Stimulated activated CD4-positive, alpha-beta T cell treated with anti-CD3 and anti-CD28 coated beads, Interleukin-15, amount 100 ng/mL, for 48 hours (primary cell): ENCODE data around the gene PRRC2B.
A peak's percentile ranks its signal among the peaks of the same experiment; 100 is the strongest.

Experiments
- DNase-seq, 2 donors: peaks; one replicate each; pipeline ENCODE4 v3.0.0-alpha.2; 2020; ENCODE audit warnings: low read depth in 2 of 2

Gene PRRC2B

DNA sequence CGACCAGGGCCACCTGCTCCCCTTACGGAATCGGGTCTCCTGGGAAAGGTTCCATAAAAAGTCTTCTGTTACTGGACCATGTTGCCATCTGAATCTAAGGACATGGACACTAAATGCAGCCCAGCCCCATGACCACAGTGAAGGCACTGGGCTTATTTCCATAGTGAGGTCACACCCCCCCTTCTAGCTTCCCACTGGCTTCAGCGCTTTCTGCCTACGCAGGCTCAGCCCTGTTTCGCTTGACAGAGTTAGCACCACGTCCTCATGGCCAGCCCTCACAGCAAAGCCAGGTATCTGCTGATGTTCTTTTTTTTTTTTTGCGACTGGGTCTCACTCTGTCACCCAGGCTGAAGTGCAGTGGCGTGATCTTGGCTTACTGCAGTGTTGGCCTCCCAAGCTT is 123.0 kb downstream of the PRRC2B start:
- no peak for DNase-seq

- DNase-seq: no peak
Observed at GRCh38 chr9:131517761-131518190, 123.9 kb downstream of the PRRC2B start.

DNA sequence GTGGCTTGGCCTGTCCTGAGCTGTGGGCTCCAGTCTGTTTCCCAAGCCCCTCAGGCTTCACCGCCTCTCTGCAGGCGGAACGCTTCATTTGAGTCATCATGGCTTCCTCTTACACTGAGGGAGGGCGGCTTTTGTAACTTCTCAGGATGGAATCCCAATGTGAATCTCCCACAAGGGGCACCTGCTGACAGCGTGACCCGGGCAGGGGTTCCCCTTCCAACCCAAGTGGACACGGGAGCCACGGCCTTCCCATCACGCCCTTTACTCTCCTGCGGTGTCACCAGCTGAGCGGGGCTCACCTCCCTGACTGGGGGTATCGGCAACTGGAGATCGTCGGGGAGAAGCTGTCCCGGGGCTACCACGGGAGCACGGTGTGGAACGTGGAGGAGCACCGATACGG is 124.7 kb downstream of the PRRC2B start:
- DNase-seq: no peak

DNA sequence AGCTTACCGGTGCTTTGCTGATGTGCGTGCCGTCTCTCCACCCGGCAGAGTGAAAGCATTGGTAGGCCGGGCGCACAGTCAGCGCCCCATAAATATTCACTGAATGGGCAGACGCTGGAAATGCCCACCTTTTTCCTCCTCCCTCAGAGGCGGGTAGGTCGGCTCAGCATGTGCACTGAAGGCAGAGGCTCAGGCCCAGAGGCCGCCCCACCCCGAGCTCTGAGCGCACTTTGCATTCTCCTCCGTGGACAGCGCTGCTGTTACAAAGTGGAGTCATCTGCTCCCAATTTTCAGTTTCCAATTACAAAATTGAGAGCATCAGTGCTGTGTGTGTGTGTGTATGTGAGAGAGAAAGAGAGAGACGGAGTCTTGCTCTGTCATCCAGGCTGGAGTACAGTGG is 126.6 kb downstream of the PRRC2B start:
- no peak for DNase-seq

DNA sequence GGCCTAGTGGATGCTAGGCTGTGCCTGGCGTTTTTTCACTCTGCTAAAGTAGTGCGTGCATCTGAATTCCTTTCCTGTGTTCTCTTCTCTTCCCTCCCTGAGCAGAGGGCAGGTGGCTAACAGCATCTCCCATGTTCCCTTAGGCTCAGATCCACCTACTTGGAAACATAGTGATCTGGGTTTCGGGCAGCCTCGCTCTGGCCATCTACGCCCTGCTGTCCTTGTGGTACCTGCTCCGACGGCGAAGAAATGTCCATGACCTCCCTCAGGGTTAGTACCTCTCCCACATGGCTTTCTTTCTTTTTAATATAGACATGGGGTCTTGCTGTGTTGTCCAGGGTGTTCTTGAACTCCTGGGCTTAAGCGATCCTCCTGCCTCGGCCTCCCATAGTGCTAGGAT is 127.3 kb downstream of the PRRC2B start:
- DNase-seq: no peak

GRCh38 chr9:131521822-131522221 is 127.9 kb downstream of the PRRC2B start:
- no peak for DNase-seq

- no peak for DNase-seq
Observed at GRCh38 chr9:131522257-131523085, 128.6 kb downstream of the PRRC2B start.

DNA sequence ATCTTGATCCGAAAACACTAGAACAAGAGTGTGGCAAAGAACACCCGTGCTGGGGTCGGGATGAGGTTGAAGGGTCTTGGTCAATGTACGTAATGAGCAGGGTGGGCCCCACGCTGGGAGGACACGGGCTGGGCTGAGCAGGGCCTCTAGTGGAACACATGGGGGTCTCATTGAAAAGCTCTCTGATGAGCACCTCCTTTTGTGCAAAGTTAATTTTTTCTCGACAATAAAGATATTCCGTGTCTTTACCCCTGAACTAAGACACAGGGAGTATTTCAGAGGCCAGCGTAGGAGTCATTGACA is 129.2 kb downstream of the PRRC2B start:
- no peak for DNase-seq

DNA sequence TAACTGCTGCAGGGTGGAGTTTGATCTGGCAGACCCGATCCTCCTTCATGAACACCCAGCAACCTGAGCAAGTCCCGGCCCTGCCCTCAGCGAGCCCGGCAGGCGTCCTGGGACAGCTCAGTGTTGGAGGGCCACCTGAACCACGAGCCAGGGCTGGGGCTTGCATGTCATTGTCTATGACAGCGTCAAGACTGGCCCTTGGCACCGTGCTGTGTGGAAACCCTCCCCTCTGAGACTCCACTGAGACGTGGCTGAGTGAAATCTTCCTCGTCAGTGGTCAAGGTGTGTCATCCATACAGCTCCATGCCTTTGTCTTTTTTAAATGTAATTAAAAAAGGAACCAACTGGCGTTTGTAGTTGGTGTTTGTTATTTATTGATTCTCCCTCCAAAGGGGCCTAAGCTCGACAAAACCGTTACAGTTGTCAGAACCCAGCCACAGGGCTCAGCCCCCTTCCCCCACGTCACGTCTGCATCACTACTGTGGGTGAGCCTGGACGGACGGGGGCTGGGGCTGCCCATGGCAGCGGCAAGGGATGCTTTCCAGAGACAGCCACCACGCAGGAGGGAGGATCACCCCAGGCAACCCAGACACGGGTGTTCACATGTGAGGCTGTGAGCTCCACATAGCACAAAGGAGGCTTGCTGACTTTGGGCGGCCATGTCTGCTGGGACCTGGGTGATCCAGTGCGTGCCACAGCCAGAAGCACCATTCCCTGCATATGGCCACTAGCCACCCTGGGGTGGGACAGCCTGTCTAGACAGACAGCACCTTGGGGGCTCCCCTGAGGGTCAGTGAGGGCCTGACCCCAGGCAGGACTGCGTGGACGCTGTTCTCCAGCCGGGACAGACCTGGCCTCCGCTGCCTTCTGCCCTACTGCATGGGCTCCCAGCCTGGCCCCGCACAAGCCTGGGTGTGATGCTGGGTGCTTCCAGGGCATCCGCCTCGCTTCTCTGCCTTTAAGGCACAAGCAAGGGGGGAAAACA is 129.9 kb downstream of the PRRC2B start:
- DNase-seq: no peak

- no peak for DNase-seq
Observed at GRCh38 chr9:131524665-131525315, 130.9 kb downstream of the PRRC2B start.

DNA sequence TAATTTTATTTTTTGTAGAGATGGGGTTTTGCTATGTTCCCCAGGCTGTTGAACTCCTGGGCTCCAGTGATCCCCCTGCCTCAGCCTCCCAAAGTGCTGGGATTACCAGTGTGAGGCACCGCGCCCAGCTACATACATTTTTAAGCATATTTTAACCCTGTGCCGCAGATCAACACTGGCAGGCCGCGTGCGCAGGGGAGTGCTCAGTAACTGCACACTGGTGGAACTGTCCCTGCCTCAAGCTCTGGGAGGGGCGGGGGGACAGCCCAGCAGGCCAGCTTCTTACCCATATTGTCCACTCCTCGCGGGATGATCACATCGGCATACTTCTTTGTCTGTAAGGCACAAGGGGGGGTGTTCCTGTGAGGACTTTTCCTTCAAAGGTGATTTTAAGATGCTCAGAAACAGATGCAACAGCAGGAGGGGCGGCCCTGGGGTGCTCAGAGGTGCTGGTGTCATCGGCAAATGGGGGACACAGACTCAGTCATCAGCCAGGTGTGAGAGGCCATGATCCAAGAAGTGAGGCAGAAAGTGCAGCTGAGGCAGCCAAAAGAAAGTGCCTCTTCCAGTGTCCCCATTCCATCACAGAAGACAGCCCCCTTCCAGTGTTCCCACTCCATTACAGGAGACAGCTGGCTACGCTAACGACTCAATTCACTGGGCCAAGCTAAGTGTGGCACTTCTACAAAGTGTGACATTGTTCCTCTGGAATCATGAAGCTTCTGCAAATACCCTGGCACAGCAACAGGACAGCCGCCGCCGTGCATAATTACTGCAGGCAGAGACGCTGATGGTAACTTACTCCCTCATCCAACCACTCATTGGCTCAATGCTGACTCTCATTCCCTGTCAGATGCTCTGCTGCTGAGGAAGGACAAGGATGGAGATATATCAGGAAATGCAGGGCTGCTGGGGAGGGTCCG is 132.0 kb downstream of the PRRC2B start:
- no peak for DNase-seq

DNA sequence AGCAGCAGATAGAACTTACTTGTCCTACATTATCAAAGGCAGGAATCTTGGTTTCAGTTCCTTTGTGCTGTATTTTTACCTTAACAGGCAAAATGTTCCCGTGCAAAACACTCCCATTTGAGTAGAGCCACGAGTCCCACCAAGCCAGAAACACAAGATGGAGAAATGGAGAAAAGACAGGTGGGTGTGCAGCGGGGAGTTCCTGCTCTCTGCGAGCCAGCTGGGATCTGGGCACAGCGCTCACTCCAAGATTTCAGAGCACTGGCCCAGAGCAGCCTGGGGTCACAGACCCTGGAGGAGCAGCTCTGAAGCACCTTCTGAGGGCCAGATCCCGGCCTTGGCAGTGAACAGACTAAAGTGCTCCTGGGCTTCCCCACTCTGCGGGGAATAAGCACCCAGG is 134.3 kb downstream of the PRRC2B start:
- DNase-seq: no peak

DNA sequence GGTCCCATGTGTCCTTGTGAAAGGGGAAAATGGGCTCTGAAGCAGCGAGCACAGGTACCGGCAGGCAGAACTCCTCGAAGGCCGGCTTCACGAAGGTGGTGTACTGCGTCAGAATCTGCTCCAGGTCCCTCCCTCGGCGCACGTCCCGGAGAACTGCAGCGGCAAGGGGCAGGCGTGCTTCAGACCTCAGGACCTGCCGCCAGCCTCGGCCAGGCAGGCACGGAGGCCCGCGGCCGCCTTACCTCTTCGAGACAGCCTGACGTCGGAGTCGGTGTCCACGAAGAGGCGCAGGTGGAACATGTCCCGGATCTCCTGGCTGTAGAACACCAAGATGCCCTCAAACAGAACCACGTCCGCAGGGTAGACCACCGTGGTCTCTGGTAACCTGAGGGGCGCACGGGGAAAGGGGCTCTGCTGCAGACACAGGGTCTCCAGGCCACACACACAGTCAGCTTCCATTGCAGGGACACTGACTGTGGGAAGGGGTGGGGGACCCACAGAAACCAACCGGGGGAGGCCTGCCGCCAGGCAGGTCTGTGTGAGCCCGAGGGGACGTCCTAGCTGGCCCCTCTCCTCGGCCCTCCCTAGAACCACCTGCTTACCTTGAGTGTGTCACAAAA is 135.1 kb downstream of the PRRC2B start:
- no peak for DNase-seq

- DNase-seq: no peak
Observed at GRCh38 chr9:131529597-131530545, 136.0 kb downstream of the PRRC2B start.

DNA sequence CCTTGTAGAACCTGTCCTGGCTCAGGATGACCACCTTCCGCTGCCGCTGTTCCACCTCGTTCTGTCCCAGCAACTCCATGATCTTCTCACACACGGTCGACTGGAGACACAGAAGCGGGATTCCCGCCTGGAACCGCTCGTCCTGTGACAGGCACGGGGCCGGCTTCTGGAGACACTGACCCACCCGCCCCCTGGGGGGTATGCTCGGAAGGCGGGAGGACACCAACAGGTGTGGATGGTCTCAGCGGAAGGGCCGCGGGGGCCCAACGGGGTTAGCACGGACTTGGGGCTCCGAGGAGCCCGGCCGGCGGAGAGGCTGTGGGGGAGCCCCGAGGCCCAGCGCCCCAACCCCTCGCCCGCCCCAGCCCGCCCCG is 136.6 kb downstream of the PRRC2B start:
- no peak for DNase-seq

GRCh38 chr9:131530920-131531832 is 137.3 kb downstream of the PRRC2B start, which contains the start of gene UCK1:
TSS of gene UCK1 (minus strand) at chr9:131531263. CDS start at chr9:131531174, 89 bp downstream.
- peak; percentile 60 for DNase-seq

DNA sequence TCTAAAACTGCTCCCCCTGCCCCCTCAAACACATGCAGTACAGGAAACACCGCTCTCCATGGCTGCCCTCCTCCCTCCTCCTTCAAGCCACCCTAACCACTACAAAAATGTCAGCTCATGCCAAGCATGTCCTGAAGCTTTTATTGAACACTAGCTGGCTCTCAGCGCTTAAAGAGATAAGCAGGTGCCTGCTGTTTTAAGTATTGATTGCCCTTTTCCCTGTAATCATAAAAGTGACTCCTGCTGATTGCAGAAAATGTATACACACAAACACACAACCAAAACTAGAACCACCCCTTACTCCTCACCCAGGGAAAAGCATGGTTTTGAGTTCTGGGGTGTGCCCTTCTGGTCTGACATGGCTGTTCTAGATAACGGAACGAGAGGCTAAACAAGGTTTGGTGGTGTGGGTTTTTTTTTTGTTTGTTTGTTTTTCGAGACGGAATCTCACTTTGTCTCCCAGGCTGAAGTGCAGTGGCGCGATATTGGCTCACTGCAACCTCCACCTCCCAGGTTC is 140.9 kb downstream of the PRRC2B start:
- DNase-seq: no peak

DNA sequence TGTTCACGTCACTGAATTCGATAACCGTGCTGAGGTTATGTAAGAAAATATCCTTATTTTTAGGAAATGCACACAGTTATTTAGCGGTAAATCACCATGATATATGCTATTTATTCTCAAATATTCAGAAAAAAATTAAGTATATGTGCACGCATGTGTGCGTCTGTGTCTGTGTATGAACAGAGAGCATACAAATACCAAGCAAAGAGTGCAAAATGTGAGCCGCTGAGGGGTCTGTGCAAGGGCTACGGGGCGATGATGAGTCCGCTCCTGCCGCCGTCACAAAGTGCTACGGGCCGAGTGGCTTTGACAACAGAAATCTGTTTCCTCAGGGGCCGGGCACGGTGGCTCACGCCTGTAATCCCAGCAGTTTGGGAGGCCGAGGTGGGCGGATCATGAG is 144.1 kb downstream of the PRRC2B start:
- DNase-seq: no peak
